ENCODE measurements around the gene BRME1. TPM values are rescaled to one million over a fixed set of nuclear protein-coding genes. Genes with fewer than 3 reads are reported as not detected.
A peak's percentile ranks its signal among the peaks of the same experiment; 100 is the strongest.

BRME1 gene
- polyA plus RNA-seq, 2 of the 4 experiments (the other 2 are of a cell fraction): 0.12 to 1.2 TPM

GRCh38 chr19:13835791-13836723, 69.9 kb downstream of the BRME1 start:
- DNase-seq (ENCODE audit: low read depth in 1 of 2, low spot score in 1 of 2) (peak in 1 of 2 experiments; percentile 78), FAIRE-seq (no peak), ATAC-seq (peak; percentile 1 to 2; a peak in 3 of 6 replicates)
- no peaks in the 10 kb centered on the region for H3K9me3 ChIP-seq
- POLR2A ChIA-PET: interaction anchor here (0.8 to 3.6 kb wide), 5 partner anchors 11 to 27 kb away, joined by 3 to 37 read pairs (median 9); no protein-coding TSS in a partner anchor
- peaks cover 58% of the 10 kb centered on the region for H3K4me1 ChIP-seq
- H3K4me3 ChIP-seq: peak overlapping the region; percentile 95; the same call in 2 of the 3 replicates
- 20% methylated on average over 11 of the region's 21 CpGs for WGBS (ENCODE audit: missing lambda C conversion rate)
- CTCF ChIA-PET: interaction anchor here (0.6 to 10.7 kb wide), 9 partner anchors 8 to 237 kb away, joined by 3 to 271 read pairs (median 3); no protein-coding TSS in a partner anchor
- H3K4me2 ChIP-seq: peak overlapping the region; percentile 100
- peak overlapping the region; percentile 100 for H3K27ac ChIP-seq
- no peak for TF ChIP-seq RCOR1 (IDR thresholded peaks at IDR 0.05; ENCODE audit: low read depth, low read length)
- no peak for TF ChIP-seq PBX3 (IDR thresholded peaks at IDR 0.05)
- TF ChIP-seq RARB (CRISPR knock-in tag; IDR thresholded peaks at IDR 0.05): no peak
- no peak for TF ChIP-seq RNF2 (IDR thresholded peaks at IDR 0.05; ENCODE audit: borderline replicate concordance, low read depth)
- no peak for TF ChIP-seq EHMT2 (IDR thresholded peaks at IDR 0.05; ENCODE audit: low read depth)
- no peak for TF ChIP-seq BHLHE40 (IDR thresholded peaks at IDR 0.05; ENCODE audit: low read depth, low read length)
- TF ChIP-seq FOXS1 (CRISPR knock-in tag; IDR thresholded peaks at IDR 0.05): no peak
- no peak for TF ChIP-seq CHD4 (IDR thresholded peaks at IDR 0.05; ENCODE audit: borderline replicate concordance)
- 0 out of 2 replicates have a peak, but pooled peaks have one; percentile 51 for TF ChIP-seq TFCP2L1 (CRISPR knock-in tag; IDR thresholded peaks at IDR 0.05)
- no peak for TF ChIP-seq FOSL2 (IDR thresholded peaks at IDR 0.05)
- no peak for TF ChIP-seq FOSL2 (CRISPR knock-in tag; IDR thresholded peaks at IDR 0.05)
- TF ChIP-seq ZC3H11A (IDR thresholded peaks at IDR 0.05): no peak
- TF ChIP-seq TP53 (CRISPR knock-in tag; IDR thresholded peaks at IDR 0.05): no peak
- no peak for TF ChIP-seq SREBF2 (IDR thresholded peaks at IDR 0.05)
- no peak for TF ChIP-seq MYC (IDR thresholded peaks at IDR 0.05; ENCODE audit: borderline replicate concordance, low read length)
- no peak for TF ChIP-seq PHF8 (IDR thresholded peaks at IDR 0.05; ENCODE audit: borderline replicate concordance, low read depth)
- TF ChIP-seq USF2 (IDR thresholded peaks at IDR 0.05): no peak; the same call in 1 of the 2 replicates
- TF ChIP-seq HMGXB4 (CRISPR knock-in tag; IDR thresholded peaks at IDR 0.05; ENCODE audit: borderline replicate concordance): no peak
- no peak for TF ChIP-seq POLR2A (IDR thresholded peaks at IDR 0.05; ENCODE audit: low read length)
- no peak for TF ChIP-seq ATOH8 (CRISPR knock-in tag; IDR thresholded peaks at IDR 0.05; ENCODE audit: low read depth)
- TF ChIP-seq FOSB (CRISPR knock-in tag; IDR thresholded peaks at IDR 0.05): peak; percentile 73; the same call in 1 of the 2 replicates
- TF ChIP-seq RFX5 (IDR thresholded peaks at IDR 0.05): no peak
- no peak for TF ChIP-seq HEYL (CRISPR knock-in tag; IDR thresholded peaks at IDR 0.05)
- TF ChIP-seq HOXB13 (CRISPR knock-in tag; IDR thresholded peaks at IDR 0.05; ENCODE audit: low read depth): no peak
- no peak for TF ChIP-seq HES2 (IDR thresholded peaks at IDR 0.05)
- no peak; the same call in 1 of the 2 replicates for TF ChIP-seq REST (IDR thresholded peaks at IDR 0.05)
- TF ChIP-seq MAZ (IDR thresholded peaks at IDR 0.05; ENCODE audit: borderline replicate concordance, low read depth, low read length): no peak
- TF ChIP-seq JUN (IDR thresholded peaks at IDR 0.05): no peak; a peak in 2 of 5 replicates
- TF ChIP-seq POLR2AphosphoS2 (conservative IDR thresholded peaks at IDR 0.05; ENCODE audit: low read length): peak; percentile 88
- TF ChIP-seq GATA3 (IDR thresholded peaks at IDR 0.05; ENCODE audit: borderline replicate concordance): no peak
- TF ChIP-seq ZNF302 (CRISPR knock-in tag; IDR thresholded peaks at IDR 0.05): no peak
- TF ChIP-seq KDM5A (IDR thresholded peaks at IDR 0.05): no peak

Measured in A549 (cell line).